NCI-H2029 (cell line): ENCODE results near the gene TUG1.

Source experiments
- DNase-seq: peaks from one replicate; lab custom pipeline; 2025; lab: John Stamatoyannopoulos, UW

The TUG1 gene

DNA sequence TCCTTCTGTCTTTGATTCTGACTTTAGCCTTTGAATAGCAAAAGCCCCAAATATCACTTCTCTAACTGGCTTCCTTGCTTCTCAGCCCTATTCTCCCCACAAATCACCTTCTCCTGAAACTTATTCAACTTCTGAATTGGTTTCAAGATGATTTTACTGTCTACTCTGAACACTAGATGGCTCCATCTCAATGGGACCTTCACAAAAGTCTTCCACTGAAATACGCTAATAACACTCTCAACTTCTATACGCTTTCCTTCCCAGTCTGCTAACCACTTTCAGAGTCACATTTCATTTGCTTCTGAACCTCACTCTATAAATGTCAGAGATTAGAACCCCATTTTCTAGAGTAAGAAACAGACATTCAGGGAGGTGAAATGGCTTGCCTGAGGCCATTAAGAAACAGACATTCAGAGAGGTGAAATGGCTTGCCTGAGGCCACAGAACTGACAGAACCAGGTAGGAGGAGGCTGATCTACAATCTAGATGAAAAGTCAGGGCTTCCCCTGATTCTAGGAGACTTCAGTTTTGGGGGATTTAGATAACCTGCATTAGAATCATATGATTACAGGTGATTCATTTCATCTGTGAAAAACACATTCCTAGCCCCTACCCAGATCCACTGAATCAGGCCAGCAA lies 21.1 kb upstream of the TUG1 start:
- no peak for DNase-seq

DNA sequence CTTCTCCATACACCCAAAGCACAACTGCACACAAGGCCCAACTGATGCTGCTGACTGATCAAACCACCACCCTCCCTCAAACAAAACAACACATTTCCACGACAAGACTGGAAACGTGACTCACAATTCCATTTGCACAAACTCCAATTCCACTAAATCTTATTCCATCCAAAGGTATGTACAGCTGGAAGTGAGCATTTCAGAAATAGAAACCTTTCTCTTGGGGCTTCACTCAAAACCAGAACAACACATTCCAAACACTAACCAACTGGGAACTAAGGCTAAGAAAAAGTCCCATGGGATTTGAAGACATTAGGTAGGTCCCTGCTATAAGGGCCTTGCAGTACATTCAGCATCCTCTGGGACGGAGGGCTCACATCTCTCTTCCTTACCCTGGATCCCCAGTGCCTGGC lies 20.1 kb upstream of the TUG1 start:
- DNase-seq: no peak

DNA sequence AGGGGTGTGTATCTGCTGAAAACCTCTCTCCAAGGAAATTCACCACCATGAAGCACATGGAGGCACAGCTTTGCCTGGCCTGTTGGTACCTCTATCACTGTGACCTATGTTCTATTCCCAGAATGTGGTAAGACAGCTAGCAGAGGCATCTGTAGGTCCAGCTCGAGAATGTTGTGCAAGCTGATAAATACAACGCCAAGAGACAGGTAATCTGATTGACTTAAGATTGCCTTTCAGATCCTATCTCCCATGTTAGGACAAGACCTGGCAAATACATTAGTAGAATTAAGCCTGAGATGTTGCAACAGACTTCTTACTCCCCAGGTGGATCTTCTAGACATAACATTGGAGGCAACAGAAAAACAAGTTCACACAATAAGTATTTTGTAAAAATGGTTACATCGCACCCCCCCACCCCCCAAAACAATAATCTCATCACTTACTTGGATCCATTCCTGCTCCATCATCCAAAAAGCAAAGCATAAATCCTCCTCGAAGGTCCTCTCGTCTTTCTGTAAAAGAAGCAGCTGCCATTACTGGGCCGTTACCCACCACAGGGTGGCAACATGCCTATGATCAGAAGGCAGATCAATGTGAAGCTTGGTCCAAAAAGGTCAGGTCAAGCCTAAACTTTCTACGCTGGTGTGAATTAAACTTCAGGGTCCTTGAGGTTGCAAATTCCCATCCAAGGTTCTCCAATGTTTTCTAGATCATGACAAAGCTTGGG lies 19.0 kb upstream of the TUG1 start:
- no peak for DNase-seq

DNA sequence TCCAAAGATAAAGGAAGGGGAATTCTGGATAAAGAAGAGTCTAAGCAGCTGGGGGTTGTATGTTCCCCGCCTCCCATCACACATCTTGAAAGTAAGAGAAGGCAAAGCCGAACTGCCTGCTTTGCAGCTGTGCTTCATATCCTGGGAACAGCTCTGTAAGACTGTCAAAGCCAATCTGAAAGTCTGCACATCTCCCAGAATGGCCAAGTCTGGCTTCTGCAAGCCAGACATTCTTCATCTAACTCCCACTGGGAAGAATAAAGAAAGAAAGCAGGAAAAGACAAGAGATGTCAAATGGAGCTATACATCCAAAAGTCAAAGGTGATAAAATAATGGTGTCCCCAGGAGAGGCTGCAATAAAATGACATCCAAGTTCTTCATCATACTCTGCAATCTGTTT lies 15.9 kb upstream of the TUG1 start:
- DNase-seq: no peak

DNA sequence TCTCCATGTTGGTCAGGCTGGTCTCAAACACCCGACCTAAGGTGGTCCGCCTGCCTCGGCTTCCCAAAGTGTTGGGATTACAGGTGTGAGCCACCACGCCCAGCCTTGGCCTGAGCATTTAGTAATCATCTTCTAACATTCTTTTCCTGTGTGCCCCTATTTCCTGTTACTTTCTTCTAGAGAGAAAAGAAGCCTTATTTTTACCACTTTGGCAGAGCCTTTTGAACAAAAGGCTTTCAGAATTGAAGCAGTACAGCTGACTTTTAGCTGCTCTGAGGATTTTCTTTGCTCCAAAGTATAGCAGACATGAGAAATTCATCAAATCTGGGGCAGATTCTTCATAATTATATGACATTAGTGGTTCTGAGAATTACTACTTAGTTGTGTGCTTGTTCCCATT lies 13.9 kb upstream of the TUG1 start:
- no peak for DNase-seq

DNA sequence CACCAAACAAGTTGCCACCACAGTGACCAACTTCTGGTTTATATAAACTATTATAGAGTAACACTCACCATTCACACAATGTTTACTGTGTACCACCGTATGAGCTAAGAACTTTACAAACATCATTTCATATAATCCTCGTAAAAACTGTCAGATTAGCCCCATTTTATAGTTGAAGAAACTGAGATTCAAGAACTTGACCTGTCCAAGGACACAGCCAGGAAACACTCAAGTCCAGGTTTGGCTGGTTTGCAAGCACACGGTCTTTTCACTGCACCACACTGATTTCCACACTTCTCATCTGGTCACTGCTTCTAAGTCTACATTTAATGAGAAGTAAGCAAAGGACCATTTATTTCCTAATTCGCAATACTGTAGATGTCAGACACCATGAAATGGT lies 4.2 kb upstream of the TUG1 start:
- no peak for DNase-seq

DNA sequence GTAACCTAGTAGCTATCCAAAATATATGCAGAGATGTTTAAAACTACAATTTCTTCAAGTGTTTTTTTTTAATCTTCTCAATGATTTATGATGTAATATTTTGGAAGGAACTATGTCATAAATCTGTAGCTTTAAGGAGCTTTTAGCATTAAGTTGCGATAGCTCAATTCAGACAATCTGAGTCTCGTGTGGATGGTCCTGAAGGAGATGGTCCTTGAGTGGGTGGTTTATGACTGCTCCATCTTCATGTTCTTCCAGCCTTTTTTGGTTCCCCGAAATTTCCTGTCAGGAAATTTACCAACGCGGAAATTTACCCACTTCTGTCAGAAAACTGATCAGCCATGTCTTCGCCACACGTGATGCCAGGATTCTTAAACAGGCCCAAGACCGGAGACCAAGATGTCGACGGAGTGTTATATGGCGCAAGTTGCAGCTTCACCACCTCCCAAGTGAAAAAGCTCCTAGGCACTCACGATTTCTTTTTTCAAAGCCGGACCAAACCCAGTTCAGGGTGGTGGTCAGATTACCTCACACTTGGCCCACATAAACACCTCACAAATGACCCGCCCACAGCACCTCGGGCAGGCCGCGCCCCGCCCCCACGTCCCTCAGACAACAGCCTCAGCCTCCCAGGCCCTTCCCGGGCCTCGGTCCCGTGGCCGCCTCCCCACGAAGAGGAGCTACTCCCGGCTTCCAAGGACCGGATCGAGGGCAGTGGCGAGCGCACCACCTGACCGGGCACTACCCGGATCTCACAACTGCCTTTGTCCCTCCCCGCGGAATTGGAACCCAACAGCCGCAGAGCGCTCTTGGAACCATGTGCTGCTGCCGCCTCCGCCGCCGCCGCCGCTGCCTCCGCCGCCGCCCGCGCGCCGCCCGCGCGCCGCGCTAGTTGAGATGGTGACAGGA lies 796 bp upstream of the TUG1 start, which contains the start of gene MORC2:
TSS of gene MORC2 (minus strand) at position 760 of the 909 bp plus-strand sequence. CDS start 885 bp downstream, outside the sequence.
- peak; percentile 67 for DNase-seq

DNA sequence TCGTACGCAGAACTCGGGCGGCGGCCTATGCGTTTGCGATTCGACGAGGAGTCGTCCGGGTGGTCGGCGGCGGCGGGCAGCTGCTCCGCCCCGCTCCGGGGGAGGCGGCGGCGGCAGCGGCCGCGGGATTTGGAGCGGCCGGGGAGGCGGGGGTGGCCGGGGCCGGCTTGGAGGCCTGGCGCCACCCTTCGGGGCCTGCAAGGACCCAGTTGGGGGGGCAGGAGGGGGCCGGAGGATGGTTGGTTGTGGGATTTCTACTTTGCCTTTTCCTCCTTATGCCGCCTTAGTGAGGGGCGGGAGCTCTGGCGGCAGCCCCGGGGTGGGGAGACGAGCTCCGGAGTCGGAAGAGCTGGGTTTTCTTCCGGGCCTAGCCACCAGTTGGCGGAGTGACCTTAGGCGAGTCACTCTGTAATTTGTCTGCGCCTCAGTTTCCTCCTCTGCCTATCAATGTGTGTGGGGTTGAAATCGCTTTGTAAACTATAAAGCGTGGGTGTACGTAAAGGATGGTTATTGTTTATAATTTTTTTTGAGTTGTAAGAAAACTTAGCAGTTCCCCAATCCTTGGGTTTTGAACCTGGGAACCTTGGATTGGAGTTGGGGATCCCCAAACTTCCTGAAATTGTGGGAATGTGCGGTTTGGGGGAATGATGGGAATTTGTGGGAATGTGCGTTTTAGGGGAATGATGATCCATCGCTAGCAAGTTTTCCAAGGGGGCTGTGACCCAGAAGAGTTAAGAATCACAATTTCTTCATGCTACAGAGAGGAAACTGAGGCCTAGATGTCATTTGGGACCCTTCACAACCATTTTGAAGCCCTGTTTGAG lies 679 bp downstream of the TUG1 start:
- DNase-seq: no peak

DNA sequence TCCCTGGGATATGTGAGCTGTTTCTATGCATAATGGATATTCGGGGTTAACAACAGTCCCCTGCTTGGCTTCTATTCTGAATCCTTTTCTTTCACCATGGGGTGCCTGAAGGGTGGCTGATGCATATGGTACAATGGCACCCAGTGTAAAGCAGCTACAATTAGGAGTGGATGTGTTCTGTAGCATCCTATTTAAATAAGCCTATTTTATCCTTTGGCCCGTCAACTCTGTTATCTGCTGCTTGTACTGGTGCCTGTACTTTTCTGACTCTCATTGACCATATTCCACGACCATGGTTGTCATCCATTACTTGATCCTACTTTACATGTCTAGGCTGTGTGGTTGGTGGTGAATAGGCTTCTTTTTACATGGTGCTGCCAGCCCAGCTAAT lies 1.3 kb downstream of the TUG1 start:
- DNase-seq: no peak

DNA sequence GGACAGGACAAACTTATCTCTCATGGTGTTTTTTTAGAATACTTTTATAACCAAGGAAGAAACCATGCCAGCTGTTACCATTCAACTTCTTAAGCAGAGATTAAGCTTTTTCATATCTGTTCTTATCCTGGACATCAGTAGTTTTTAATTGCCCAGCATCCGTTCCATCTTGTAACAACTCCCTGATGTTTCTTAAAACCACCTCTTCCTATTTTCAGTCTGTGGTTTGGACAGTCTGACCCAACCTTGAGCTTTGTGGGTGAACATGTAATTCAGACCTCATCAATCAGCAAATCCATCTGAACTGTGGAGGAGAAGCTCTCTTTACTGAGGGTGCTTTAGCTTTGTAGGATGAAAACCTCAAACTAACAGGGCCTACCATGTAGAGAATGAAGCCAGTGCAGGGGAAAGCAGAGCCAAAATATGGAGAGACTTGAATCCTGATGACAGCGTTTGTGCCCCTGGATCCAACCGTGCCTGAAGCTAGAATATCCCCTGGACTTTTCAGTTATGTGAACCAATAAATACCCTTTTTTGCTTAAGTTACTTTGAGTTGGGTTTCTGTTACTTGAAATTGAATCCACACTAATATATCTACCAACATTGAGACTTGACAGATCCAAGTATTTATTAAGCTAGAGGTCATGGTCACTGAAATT lies 9.4 kb downstream of the TUG1 start:
- DNase-seq: no peak

DNA sequence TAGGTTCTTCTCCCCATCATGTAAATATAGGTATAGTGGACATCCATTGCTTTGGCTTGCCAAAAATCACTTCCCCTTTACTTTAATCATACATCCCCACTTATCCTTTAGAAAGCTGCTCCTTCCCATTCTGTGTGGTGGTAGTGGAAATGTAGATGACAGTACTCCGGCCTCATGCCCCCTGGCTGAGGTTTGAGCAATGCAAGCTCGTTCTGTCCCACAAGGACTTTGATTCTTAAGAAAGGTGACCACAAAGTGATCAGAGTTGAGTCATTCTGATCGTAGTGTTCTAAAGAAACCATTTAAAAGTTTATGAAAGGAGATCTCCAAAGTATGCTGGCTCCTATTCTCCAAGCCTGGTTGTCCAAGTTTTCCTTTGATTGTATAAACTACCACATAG lies 10.9 kb downstream of the TUG1 start:
- no peak for DNase-seq

DNA sequence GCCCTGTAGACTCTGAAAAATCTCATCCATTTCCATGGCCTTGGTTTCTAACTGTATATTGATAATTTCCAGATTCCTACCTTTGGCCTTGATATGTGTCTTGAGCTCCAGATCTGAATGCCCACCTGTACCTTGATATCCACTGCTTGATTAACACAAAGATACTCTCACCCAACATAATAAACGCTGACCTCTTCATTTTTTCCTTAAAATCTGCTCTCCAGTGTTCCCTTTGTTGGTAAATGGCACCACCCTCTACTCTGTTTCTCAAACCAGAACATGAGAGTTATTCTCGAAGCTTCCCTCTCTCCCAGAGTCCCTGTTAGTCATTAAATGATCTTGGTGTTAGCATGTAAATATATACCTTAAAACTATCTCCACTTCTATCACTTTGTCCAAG lies 13.4 kb downstream of the TUG1 start:
- no peak for DNase-seq

DNA sequence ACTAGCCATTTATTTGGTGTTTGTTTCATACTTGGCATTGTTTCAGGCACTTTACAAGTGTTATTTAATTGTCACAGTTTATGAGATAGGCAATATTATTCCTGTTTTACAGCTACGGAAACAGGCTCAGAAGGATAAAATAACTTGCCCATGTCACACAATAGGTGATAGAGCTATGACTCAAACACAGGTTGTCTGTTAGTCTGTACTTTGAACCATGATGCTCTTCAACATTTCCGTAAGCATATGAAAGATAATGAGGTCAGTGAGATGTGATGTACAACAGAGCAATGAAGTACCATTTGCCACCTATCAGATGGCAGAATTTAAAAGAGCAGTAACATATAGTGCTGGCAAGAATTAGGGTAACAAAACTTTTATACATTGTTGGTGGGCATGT lies 15.3 kb downstream of the TUG1 start:
- no peak for DNase-seq

DNA sequence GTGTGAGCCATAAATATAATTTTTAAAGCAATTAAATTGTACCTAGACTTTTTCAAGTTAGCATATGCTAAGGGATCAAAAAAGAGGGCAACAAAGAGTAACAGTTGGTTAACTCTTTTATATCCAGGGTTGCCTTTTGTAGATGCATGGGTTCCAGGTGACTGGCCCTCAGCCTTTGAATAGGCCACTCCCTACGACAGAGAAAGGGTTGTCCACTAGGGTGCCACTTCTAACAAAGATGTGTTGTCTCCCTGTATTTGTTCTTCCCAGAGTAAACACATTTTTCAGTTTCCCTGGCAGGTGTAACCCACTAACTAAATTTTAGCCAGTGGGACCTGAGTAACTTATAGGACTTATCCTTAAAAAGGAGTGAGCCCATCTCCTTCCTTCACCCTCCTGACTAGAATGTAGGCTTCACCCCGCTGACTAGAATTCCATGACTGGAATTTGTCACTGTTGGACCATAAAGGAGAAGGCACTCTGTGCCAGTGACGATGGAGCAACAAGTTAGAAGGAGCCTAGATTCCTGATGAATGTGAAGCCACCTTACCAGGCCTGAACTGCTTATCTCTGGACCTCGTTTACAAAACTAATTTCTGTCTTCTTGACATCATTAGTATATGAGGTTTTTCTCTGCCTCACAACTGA lies 16.6 kb downstream of the TUG1 start:
- DNase-seq: no peak

DNA sequence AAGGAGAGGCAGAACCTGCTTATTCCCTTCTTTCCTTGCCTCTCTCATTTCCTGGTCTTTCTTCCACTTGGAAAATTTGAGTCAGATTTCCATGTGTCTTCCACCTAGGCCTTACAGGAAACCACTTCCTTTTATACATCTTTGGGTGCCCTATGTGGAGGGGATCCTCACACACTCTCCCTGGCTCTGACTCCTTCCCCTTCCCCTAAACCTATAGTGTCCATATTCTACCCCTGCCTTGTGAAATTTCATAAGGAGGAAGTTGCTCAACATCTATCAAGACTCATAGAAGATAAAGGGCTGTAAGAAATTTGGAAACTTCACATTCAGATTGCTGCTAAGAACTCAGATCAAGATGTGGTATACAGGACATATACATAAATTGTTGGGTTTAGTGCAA lies 20.4 kb downstream of the TUG1 start:
- no peak for DNase-seq

DNA sequence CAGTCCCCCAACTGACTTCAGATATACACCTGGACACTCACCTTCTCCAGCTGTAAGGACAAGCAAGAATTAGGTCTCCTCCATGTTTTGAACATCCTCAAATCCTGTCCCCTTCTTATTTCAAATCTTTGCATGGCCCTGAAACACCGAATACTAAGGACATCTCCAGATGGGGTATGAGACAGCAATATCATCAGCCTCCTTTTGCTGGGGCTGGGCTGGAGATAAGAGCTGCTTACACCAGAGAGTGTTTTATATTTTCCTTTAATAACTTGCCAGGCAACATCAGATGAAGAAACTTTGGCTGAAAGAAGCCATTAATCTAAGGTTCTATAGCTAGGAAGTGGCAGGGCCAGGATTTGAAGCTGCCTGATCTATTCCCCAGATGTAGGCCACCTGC lies 21.6 kb downstream of the TUG1 start:
- DNase-seq: no peak

DNA sequence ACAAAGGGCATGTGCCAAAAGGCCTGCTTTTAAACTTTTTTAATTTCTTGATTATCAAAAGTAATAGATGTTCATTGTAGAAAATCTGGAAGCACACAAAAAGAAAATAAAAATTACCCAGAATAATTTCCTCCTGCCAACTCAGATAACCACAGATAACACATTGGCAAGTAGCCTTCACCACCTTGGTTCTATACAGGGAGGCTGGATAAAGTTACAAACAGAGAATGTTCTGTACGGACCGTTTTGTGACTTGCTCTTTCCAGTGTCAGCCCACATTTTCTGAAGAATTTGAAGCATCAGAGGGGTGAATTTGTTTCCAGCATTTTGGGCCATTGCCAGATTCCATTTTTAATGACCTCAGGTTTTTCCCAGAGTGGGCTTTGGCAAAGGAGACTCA lies 23.5 kb downstream of the TUG1 start:
- DNase-seq: no peak

DNA sequence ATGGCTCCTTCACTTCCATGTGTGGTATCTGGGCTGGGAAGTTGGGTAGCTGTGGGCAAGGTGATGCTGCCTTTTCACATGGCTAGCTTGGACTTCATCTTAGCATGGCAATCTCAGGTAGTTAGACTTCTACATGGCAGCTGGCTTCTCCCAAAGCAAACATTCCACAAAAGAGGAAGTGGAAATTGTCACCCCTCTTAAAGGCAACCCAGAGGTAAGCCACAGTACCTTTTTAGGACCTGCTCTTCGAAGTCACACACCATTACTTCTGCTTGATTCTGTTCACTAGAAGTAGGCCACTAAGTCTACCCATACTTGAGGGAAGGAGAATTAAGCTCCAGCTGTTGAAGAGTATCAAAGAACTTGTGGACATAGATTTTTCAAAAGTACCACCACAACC lies 25.9 kb downstream of the TUG1 start:
- DNase-seq: no peak

DNA sequence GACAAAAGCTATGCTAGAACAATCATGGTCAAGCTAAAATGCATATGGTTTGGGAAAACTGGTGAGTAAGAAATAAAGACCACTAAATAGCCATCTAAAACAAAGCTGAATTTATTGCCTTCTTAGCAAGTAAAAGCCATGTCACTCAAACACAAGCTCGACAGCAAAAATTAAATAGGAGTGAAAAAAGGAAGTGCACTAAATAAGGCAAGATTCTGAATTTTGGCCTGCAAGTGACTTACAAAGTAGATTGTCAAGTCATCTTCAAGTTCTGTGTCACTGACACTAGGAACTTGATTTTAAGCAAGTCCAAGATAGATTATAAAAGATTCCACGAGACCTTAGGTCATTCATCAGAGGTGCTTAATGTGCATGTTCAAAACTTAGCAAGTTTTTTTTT lies 27.4 kb downstream of the TUG1 start:
- DNase-seq: no peak

DNA sequence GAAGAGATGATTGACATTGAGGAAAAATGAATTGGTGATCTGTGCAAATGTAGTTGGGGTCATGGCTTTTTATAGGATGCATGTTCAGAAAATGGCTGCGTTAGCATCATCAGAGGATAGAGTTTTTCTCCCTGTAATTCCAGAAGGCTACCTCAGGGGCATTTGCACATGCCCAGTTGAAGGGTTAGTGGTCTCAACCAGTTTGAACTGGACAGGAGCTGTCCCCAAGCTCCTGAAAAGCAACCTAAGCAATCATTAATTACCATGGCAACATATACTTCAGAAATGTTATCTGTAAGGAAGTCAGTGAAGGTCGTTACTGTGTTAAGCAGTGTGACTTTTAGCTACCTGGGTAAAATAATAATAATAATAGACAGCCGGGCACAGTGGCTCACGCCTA lies 29.3 kb downstream of the TUG1 start:
- DNase-seq: no peak
